KBM-7 (cell line): ENCODE measurements around the gene OBSCN.
"Not testable (repeated sequence)": the region's sequence is repeated elsewhere in the genome, so short reads cannot be mapped to it uniquely, and the experiment has no call there.

ENCODE experiments used
- DNase-seq: peaks from one replicate; pipeline ENCODE4 v3.0.0-alpha.2; 2015
- in situ Hi-C: fragments of 300-500 bp; cut with MboI; formaldehyde crosslinking; loops from 2 replicates; pipeline ENCODE4 v1.14.3; 2020; ENCODE audit warnings: low sequenced_read_pairs, low pct_unique_long_range_greater_than_20kb, mixed read lengths

OBSCN gene

DNA sequence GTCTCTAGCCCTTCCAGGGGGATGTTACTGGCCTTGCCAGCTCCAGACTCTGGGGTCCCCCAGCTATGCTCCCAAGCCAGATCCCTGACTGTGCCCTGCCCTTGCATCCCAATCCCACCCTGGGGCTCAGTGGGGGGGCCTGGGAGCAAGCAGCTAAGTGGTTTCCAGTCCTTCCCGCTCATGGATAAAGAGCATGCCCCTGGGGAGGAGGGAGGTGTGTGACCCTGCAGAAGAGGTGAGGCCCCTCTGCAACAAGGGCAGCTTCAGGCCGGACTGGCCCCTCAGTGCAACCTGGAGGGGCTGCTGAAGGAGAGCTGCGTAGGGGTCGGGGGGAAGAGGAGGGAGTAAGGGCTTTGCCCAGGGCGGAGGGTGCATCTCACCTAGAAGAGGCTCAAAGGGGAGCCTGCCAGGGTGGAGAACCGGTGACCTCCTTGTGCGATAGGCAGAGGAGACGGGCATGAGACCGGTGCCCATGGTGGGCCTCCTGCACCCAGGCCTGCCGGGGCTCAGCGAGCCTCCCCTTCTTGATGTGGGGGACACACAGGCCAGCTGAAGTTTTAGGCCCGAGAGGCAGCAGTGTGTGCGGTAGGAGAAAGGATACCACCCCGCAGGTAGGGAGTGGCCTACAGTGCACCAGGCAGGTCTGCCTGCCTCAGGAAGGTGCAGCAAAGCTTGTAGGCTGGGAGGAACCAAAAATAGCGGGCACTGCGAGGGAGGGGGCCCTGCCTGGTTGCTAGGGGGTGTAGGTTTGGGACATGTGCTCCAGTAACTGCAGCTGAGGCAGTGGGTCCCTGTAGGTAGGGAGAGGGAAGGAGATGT lies 3.1 kb downstream of the OBSCN start:
- DNase-seq, result no peak
- in situ Hi-C loops, result no loop called here

DNA sequence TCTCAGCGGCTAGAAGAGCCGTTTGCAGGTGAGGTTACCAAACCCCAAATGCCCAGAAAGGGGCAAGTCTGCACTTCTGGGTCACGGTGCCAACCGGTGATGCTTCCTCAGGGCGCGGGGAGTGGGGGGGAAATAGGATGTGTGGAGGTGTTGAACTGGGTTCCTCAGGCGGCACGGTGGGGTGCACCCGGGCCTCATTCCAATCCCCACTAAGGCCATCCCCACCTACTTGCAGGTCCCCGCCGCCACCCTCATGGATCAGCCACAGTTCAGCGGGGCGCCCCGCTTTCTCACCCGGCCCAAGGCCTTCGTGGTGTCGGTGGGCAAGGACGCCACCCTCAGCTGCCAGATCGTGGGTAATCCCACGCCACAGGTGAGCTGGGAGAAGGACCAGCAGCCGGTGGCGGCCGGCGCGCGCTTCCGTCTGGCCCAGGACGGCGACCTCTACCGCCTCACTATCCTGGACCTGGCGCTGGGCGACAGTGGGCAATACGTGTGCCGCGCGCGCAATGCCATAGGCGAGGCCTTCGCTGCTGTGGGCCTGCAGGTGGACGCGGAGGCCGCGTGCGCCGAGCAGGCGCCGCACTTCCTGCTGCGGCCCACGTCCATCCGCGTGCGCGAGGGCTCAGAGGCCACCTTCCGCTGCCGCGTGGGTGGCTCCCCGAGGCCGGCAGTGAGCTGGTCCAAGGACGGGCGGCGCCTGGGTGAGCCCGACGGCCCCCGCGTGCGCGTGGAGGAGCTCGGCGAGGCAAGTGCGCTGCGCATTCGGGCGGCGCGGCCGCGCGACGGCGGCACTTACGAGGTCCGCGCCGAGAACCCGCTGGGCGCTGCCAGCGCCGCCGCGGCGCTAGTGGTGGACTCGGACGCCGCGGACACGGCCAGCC lies 3.9 kb downstream of the OBSCN start:
- DNase-seq, result no peak
- in situ Hi-C loops, result no loop called here

- in situ Hi-C loops, result no loop called here
- no peak for DNase-seq
Measured at GRCh38 chr1:228212415-228212965, 4.6 kb downstream of the OBSCN start.

DNA sequence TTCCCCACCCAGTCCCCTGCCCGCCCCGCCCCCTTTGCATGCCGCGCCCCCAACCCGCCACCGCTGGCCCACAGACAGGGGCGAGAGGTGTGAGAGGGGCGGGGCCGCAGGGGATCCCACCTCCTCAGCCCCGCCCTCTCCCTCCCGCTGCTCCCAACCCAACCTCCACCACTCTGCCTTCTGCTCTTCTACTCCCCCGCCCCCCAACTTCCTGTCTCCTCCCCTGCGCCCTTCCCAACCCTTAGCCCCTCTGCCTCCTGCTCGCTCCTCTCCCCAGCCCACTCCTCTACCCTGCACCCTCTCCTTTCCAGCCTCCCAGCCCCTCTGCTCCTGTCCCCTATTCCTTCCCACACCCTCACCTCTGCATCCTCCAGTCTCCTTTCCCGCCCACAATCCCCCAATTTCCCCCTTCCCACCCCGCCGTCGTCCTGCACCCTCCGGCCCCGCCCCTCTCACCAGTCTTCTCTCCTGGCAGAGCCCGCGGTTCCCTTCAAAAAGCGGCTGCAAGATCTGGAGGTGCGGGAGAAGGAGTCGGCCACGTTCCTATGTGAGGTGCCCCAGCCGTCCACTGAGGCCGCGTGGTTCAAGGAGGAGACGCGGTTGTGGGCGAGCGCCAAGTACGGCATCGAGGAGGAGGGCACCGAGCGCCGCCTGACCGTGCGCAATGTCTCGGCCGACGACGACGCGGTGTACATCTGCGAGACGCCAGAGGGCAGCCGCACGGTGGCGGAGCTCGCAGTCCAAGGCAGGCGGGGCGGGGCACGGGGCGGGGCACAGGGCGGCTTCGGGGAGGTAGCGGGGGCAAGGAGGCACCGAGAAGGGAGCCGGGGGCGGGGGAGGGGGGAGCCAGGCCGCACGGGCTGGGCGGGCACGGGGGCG lies 5.4 kb downstream of the OBSCN start:
- DNase-seq, result peak; percentile 82
- in situ Hi-C loops, result no loop called here

GRCh38 chr1:228213917-228214808 lies 6.3 kb downstream of the OBSCN start:
- DNase-seq, result no peak
- in situ Hi-C loops, result no loop called here

DNA sequence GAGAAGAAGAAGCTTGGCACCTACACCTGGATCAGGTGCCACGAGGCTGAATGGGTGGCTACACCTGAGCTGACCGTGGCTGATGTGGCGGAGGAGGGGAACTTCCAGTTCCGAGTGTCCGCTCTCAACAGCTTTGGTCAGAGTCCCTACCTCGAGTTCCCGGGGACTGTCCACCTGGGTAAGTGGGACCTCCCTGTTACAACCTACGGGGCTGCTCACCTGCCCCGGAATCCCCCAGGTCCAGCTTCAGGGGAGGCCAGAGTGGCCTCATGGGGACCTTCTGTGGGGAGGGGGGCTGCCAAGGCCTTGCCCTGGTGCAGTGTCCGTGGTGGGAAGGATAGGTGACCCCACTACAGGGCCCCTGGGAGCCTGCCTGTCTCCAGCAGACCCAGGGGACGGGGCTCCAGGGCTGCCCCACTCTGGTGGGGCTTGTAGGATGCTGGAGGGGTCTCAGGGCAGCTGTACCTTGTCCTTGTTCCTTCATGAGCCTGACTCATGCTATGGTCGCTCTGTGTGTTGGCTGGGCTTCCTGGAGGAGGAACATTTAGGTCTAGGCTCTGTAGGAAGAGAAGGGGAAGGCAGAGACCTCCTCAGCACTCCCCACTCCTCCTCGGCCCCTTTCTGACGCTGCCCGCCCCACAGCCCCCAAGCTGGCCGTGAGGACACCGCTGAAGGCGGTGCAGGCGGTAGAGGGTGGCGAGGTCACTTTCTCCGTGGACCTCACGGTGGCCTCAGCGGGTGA lies 7.2 kb downstream of the OBSCN start:
- DNase-seq, result no peak
- in situ Hi-C loops, result no loop called here

GRCh38 chr1:228215663-228216116 lies 7.8 kb downstream of the OBSCN start:
- in situ Hi-C loops, result no loop called here
- no peak for DNase-seq

GRCh38 chr1:228216371-228217320 lies 8.8 kb downstream of the OBSCN start:
- no peak for DNase-seq
- in situ Hi-C loops, result no loop called here

GRCh38 chr1:228217551-228218344 lies 9.9 kb downstream of the OBSCN start:
- in situ Hi-C loops, result no loop called here

DNA sequence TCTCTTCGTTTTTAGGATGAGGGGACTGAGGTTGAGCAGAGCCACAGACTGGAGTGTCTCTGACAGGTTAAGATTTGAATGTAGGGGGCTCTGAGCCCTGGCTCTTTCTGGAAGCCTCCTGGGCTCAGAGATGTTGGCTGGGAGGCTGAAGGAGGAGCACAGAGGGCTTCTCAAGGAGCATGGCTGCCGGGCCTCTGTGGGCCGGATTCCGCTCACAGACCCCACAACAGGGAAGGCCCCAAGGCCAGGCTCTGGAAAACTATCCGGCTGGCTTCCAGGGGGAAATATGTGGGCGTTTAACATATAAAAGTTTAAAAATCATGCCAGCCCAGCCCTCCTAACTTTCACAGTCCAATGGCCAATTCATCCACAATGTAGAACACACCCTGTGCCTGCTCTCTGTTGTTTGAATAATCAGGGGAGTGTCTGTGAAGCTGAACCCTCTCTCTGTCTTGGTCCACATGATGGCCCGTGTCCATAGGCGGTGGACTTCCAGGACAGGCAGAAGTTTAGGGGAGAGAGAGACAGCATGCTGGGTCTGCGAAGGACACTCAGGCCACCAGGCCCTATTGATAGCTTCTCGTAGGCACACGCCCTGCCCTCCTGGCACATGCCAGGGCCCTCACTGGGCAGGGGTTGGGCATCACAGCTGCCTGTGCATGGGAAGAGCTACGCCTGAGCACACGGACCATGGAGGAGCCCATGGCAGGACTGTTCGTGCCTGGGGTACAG lies 10.8 kb downstream of the OBSCN start:
- in situ Hi-C loops, result no loop called here
- DNase-seq, result no peak

More at GRCh38 chr1:228217551-228218344, 9.9 kb downstream of the OBSCN start:
- DNase-seq, result no peak

DNA sequence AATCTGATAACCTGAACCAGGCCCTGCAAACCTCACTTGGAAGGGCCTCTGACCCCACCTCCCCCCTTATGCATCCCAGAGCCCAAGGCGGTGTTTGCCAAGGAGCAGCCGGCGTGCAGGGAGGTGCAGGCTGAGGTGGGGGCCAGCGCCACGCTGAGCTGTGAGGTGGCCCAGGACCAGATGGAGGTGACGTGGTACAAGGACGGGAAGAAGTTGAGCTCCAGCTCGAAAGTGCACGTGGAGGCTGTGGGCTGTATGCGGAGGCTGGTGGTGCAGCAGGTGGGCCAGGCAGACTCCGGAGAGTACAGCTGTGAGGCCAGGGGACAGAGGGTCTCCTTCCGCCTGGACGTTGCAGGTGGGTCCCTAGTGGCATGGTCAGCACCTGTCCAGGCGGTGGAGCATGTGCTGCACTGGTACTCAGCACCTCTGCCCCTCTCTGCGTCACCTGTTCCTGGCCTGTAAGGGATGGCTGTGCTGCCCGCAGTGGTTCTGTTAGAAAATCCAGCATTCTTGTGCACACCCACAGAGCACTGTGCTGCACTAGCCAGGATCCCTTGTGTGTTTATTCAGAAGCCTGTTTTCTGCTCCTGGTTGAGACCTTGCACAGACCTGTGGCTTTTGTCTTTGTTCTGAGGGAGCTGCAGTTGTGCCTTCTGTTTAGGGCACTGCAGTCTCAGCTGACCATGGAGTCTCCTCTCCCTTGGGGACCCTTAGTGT lies 11.6 kb downstream of the OBSCN start:
- in situ Hi-C loops, result no loop called here
- DNase-seq, result no peak

GRCh38 chr1:228219962-228220780 lies 12.3 kb downstream of the OBSCN start:
- in situ Hi-C loops, result no loop called here
- no peak for DNase-seq

- in situ Hi-C loops, DNase-seq: not testable (repeated sequence)
Measured at GRCh38 chr1:228221097-228221496, 13.3 kb downstream of the OBSCN start.

- DNase-seq, result no peak
- in situ Hi-C loops, result no loop called here
Measured at GRCh38 chr1:228222548-228222947, 14.7 kb downstream of the OBSCN start.
